ENCODE measurements around the gene RCOR2.
"Not testable (repeated sequence)": the region's sequence is repeated elsewhere in the genome, so short reads cannot be mapped to it uniquely, and the experiment has no call there.

- TF ChIP-seq POLR2AphosphoS5, CTCF, POLR2A (IDR thresholded peaks at IDR 0.05): not testable (repeated sequence)
These were observed 46.9 kb upstream of the RCOR2 start for GRCh38 chr11:63963895-63964294.

Data from prostate gland (tissue), 2 donors.